SK-N-MC (cell line): ENCODE measurements around the gene SH3PXD2A.

Experiments used
- DNase-seq: peaks from one replicate; pipeline ENCODE4 v3.0.0-alpha.2; 2011; ENCODE audit warnings: low read depth, low spot score
- H3K27ac ChIP-seq: fragments of 200-600 bp; sonication (generic); 2 replicates; pipeline ENCODE4 v1.5.1; 2016; ENCODE audit warnings: mixed run types
- H3K36me3 ChIP-seq: fragments of 200-600 bp; sonication (generic); 2 replicates; pipeline ENCODE4 v1.6.1; 2017; ENCODE audit warnings: antibody characterized with exemption, low read length, mixed read lengths; ENCODE audit not compliant: insufficient read depth
- H3K4me3 ChIP-seq: fragments of 200-600 bp; sonication (generic); 2 replicates; pipeline ENCODE4 v1.5.1; 2016
- H3K9ac ChIP-seq: fragments of 200-600 bp; sonication (generic); 2 replicates; pipeline ENCODE4 v1.8.0; 2017; ENCODE audit warnings: mixed run types, mixed read lengths; ENCODE audit not compliant: insufficient read length
- H3K9me3 ChIP-seq: fragments of 200-600 bp; sonication (generic); 2 replicates; pipeline ENCODE4 v1.6.1; 2017; ENCODE audit warnings: low read depth, mild to moderate bottlenecking, antibody characterized with exemption, low read length, moderate library complexity, mixed read lengths
- EZH2 ChIP-seq: fragments of 200-600 bp; sonication (generic); IDR thresholded peaks from one replicate; pipeline ENCODE4 v1.6.1; 2017; ENCODE audit warnings: antibody characterized with exemption
- FOXP2 ChIP-seq: optimal IDR thresholded peaks from 2 replicates; pipeline ENCODE3; 2011; ENCODE audit warnings: mild to moderate bottlenecking, moderate library complexity; ENCODE audit not compliant: insufficient read depth; ENCODE audit errors: extremely low read length, control extremely low read depth
- POLR2AphosphoS5 ChIP-seq: IDR thresholded peaks from 2 replicates; pipeline ENCODE4 v1.6.1; 2012; ENCODE audit warnings: mild to moderate bottlenecking, low read depth, low read length, borderline replicate concordance

The SH3PXD2A gene

DNA sequence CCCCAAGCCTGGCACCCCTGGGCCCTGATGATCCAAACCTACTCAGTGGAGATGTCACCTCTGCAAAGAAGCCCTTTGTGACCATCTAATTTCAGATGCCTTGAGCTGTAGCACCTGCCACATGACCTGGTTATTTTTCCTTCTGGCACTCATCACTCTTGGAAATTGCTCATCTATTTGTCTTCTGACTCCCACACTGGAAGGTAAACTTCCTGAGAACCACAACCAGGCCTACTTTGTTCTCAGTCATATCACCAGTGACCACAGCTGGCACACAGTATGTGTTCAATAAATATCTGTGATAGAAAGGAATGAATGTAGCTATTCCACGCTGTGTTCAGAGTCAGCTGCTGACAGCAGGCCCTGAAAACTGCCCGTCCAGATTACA, 97.1 kb downstream of the SH3PXD2A start:
- Histone ChIP-seq H3K27ac (peak overlapping the region; percentile 85), H3K36me3 (no peaks in the 10 kb centered on the region), H3K9ac (no peak overlapping the region), H3K4me3 (no peak overlapping the region), H3K9me3 (no peaks in the 10 kb centered on the region)
- no peak for DNase-seq
- TF ChIP-seq POLR2AphosphoS5 (no peak), FOXP2 (no peak), EZH2 (no peak)

GRCh38 chr10:103757531-103758293, 97.7 kb downstream of the SH3PXD2A start:
- Histone ChIP-seq H3K36me3 (no peaks in the 10 kb centered on the region), H3K27ac (peak overlapping the region; percentile 85; the same call in 1 of the 2 replicates), H3K4me3 (no peak overlapping the region), H3K9ac (no peak overlapping the region), H3K9me3 (no peaks in the 10 kb centered on the region)
- no peak for DNase-seq
- TF ChIP-seq FOXP2 (no peak), POLR2AphosphoS5 (peak; percentile 25; the same call in 1 of the 2 replicates), EZH2 (no peak)

DNA sequence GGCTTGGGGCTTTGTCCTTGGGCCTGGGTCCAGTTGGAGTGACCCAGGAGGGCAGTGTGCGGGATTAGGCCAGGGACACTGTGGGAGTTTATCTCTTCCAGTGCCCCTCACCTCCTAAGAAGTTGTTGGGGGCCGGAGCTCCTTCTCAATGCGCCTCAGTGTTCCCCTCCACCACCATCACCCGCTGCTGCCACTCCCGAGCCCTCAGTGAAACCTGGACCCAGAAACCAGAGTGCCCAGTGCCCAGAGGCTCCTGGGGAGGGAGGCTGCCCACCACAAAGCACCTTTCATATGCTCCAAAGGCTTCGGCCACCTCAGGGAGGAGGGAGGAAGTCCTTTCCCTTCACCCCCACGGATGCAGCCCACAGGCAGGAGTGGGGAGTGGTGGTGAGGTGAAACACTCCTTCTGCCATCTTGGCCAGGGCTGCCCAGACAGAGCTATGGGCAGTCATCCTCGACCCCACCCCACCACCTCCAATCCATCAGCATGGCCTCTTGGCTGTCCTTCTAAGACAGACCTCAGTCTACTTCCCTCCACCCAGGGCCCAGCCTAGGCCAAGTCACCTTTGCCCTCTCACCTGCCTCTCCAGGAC, 99.0 kb downstream of the SH3PXD2A start:
- TF ChIP-seq POLR2AphosphoS5 (no peak), EZH2 (no peak), FOXP2 (no peak)
- H3K9me3 ChIP-seq, result no peaks in the 10 kb centered on the region
- no peak overlapping the region for H3K9ac ChIP-seq

DNA sequence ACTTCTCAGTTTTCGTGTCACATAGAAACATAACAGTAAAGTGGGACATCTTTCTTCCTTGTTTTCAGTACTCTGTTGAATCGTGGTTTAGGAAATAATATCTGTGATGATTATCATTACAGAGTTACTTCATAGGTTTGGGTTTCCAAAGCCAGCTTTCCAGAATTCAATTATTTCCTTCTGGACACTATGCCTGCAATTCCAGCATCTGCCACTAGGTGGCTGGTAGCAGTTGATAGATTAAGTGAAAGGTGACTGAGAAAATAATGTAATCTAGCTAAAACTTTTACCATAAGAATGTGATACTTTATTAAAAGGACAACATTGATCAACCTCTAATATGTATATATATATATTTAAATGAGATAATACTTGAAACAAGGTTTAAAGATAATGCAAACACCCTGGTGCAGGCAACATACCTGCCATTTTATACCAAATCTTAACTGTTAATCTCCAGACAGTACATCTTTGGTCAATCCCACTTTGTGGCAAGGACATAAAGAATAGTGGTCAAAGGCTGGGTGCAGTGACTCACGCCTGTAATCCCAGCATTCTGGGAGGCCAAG, 102.6 kb downstream of the SH3PXD2A start:
- TF ChIP-seq EZH2 (no peak), POLR2AphosphoS5 (no peak), FOXP2 (no peak)
- Histone ChIP-seq H3K27ac (no peak overlapping the region), H3K9me3 (no peaks in the 10 kb centered on the region), H3K36me3 (no peaks in the 10 kb centered on the region), H3K9ac (no peak overlapping the region), H3K4me3 (no peak overlapping the region)
- DNase-seq, result no peak

More for the DNA sequence above, 99.0 kb downstream of the SH3PXD2A start:
- Histone ChIP-seq H3K4me3 (no peak overlapping the region), H3K27ac (no peak overlapping the region), H3K36me3 (no peaks in the 10 kb centered on the region)
- no peak for DNase-seq

DNA sequence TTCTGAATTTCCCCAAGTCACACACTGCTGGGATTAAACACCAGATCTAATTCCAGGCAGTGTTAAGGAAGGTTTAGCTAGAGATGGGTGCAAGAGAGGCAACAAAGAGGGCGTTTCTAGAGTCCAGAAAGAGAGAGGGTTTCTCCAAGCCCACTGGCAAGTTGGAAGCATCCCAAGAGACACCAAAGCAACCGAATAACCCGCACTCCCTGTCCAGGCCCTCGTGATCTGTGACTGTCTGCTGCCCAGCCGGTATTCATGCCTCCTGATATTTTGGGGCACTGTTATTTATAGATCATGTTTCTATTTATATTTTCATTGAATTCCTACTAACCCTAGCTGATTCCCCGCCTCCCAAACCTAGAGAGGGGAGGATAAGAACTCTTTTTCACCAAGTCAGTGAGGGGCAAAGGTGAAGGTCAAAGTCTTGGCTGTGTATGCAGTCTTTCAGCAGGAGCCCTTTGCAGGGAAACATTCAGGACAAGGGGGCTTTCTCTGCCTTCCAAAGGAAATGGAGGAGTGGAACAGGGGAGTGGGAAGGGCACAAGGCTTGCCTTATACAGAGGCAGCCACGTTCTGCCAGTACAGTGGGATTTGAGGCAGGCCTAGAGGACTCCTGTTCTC, 103.6 kb downstream of the SH3PXD2A start:
- no peaks in the 10 kb centered on the region for H3K36me3 ChIP-seq
- TF ChIP-seq FOXP2 (no peak), POLR2AphosphoS5 (no peak), EZH2 (no peak)

GRCh38 chr10:103750836-103751235, 104.5 kb downstream of the SH3PXD2A start:
- DNase-seq, result no peak
- no peak overlapping the region for H3K27ac ChIP-seq
- no peak overlapping the region for H3K9ac ChIP-seq
- H3K9me3 ChIP-seq, result no peaks in the 10 kb centered on the region
- H3K4me3 ChIP-seq, result no peak overlapping the region
- no peaks in the 10 kb centered on the region for H3K36me3 ChIP-seq
- TF ChIP-seq EZH2 (no peak), POLR2AphosphoS5 (no peak), FOXP2 (no peak)

More for the DNA sequence above, 103.6 kb downstream of the SH3PXD2A start:
- no peak for DNase-seq
- Histone ChIP-seq H3K9me3 (no peaks in the 10 kb centered on the region), H3K9ac (no peak overlapping the region), H3K4me3 (no peak overlapping the region), H3K27ac (no peak overlapping the region)

DNA sequence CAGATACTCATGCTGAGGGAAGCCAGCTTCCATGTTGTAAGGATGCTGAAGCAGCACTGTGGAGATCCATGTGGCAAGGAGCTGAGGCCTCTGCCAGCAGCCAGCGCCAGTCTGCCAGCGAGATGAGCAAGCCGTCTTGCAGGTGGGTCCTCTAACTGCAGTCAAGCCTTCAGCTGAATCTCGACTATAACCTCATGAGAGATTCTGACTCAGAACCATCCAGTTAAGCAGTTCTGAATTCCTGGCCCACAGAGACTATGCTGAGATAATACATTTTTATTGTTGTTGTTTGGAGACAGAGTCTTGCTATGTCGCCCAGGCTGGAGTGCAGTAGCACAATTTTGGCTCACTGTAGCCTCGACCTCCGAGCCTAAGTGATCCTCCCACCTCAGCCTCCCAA, 105.6 kb downstream of the SH3PXD2A start:
- no peak for TF ChIP-seq POLR2AphosphoS5
- TF ChIP-seq FOXP2, result no peak
- no peak for TF ChIP-seq EZH2
- Histone ChIP-seq H3K4me3 (no peak overlapping the region), H3K36me3 (no peaks in the 10 kb centered on the region), H3K9ac (no peak overlapping the region), H3K9me3 (no peaks in the 10 kb centered on the region), H3K27ac (no peak overlapping the region)
- DNase-seq, result no peak

- no peak overlapping the region for H3K4me3 ChIP-seq
- TF ChIP-seq EZH2 (no peak), FOXP2 (no peak), POLR2AphosphoS5 (no peak)
- H3K36me3 ChIP-seq, result no peaks in the 10 kb centered on the region
- DNase-seq, result no peak
- H3K9ac ChIP-seq, result no peak overlapping the region
- H3K27ac ChIP-seq, result no peak overlapping the region
- no peaks in the 10 kb centered on the region for H3K9me3 ChIP-seq
Observed at GRCh38 chr10:103748020-103748419, 107.4 kb downstream of the SH3PXD2A start.
